ENCODE measurements around the gene ACVRL1. TPM values are rescaled to one million over a fixed set of nuclear protein-coding genes. Genes with fewer than 3 reads are reported as not detected.

Gene ACVRL1
- total and polyA plus RNA-seq, 4 donors: 76.1 to 186 (median 115) TPM

DNA sequence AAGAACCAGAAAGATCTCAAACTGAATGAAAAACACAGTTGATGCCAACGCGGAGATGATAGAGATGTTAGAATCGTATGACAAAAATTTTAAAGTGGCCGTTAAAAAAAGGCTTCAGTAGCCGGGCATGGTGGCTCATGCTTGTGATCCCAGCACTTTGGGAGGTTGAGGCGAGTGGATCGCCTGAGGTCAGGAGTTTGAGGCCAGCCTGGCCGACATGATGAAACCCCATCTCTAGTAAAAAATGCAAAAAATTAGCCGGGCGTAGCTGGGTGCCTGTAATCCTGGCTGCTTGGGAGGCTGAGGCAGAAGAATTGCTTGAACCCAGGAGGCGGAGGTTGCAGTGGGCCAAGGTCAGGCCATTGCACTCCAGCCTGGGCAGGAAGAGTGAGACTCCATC lies 5.4 kb upstream of the ACVRL1 start:
- H3K27me3 ChIP-seq (ENCODE audit: control insufficient read depth in 3 of 3, insufficient read depth in 3 of 3, low read length in 2 of 3): peaks cover 0 to 9% (median 0%) of the 10 kb centered on the region in 3 donors
- H3K9me3 ChIP-seq (ENCODE audit: control insufficient read depth in 4 of 4, insufficient read depth in 3 of 4, low read length in 3 of 4): no peaks in the 10 kb centered on the region
- ATAC-seq (ENCODE audit: insufficient read depth, low FRiP score): no peak
- no peaks in the 10 kb centered on the region for H3K36me3 ChIP-seq (ENCODE audit: control insufficient read depth in 4 of 4, insufficient read depth in 4 of 4, low read length in 4 of 4)
- no peak overlapping the region for H3K9ac ChIP-seq (ENCODE audit: insufficient read depth in 1 of 2, low read length in 2 of 2)
- DNase-seq: no peak
- peaks cover 0 to 18% (median 7%) of the 10 kb centered on the region in 5 donors for H3K4me1 ChIP-seq (ENCODE audit: control insufficient read depth in 5 of 5, insufficient read depth in 5 of 5, low read length in 5 of 5)
- no peak overlapping the region for H3K27ac ChIP-seq (ENCODE audit: low read depth in 1 of 2, low read length in 1 of 2)
- H3K4me3 ChIP-seq: no peak overlapping the region
- 96 to 97% methylated on average over 11 of the region's 11 CpGs for WGBS, 2 donors
- no peak for TF ChIP-seq CTCF (IDR thresholded peaks at IDR 0.05; ENCODE audit: control extremely low read depth, extremely low read depth)

DNA sequence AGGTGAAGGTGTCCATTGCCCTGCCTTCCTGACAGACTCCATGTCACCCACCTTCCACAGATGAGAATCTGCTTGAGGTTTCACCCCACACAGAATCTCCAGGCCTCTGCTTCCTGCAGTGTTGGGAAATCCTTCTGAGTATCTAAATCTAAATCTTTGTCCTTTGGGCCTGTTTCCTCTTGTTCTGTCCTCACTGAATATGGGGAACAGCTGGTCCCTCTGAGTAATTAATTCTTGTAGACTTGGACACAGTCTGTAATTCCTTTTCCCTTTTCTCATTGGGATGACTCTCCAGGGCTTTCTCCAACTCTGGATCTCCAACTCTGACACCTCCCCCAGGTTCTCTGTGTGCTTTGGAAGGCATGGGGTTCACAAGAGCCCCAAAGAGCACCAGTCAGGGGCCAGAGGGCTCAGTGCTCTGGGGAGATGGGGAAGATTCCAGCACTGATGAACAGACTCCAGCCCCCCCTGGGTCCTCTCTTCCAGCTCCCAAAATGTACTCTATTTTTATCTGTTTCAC lies 2.3 kb upstream of the ACVRL1 start:
- TF ChIP-seq CTCF (IDR thresholded peaks at IDR 0.05; ENCODE audit: control extremely low read depth, extremely low read depth): no peak
- DNase-seq (peak in 1 of 3 donors; percentile 74), ATAC-seq (ENCODE audit: insufficient read depth, low FRiP score) (peak; percentile 12)
- Histone ChIP-seq H3K27ac (ENCODE audit: low read depth in 1 of 2, low read length in 1 of 2) (peak overlapping the region; percentile 94 to 96), H3K4me3 (no peak overlapping the region), H3K27me3 (ENCODE audit: control insufficient read depth in 3 of 3, insufficient read depth in 3 of 3, low read length in 2 of 3) (peaks cover 0 to 25% (median 2%) of the 10 kb centered on the region in 3 donors), H3K9me3 (ENCODE audit: control insufficient read depth in 4 of 4, insufficient read depth in 3 of 4, low read length in 3 of 4) (no peaks in the 10 kb centered on the region), H3K36me3 (ENCODE audit: control insufficient read depth in 4 of 4, insufficient read depth in 4 of 4, low read length in 4 of 4) (no peaks in the 10 kb centered on the region), H3K9ac (ENCODE audit: insufficient read depth in 1 of 2, low read length in 2 of 2) (no peak overlapping the region), H3K4me1 (ENCODE audit: control insufficient read depth in 5 of 5, insufficient read depth in 5 of 5, low read length in 5 of 5) (peaks cover 0 to 38% (median 12%) of the 10 kb centered on the region in 5 donors)

- Histone ChIP-seq H3K4me3 (peak overlapping the region; percentile 61), H3K27me3 (ENCODE audit: control insufficient read depth in 3 of 3, insufficient read depth in 3 of 3, low read length in 2 of 3) (peaks cover 0 to 25% (median 2%) of the 10 kb centered on the region in 3 donors), H3K9ac (ENCODE audit: insufficient read depth in 1 of 2, low read length in 2 of 2) (no peak overlapping the region), H3K9me3 (ENCODE audit: control insufficient read depth in 4 of 4, insufficient read depth in 3 of 4, low read length in 3 of 4) (no peaks in the 10 kb centered on the region), H3K4me1 (ENCODE audit: control insufficient read depth in 5 of 5, insufficient read depth in 5 of 5, low read length in 5 of 5) (peaks cover under 1 to 45% (median 18%) of the 10 kb centered on the region in 5 donors), H3K36me3 (ENCODE audit: control insufficient read depth in 4 of 4, insufficient read depth in 4 of 4, low read length in 4 of 4) (no peaks in the 10 kb centered on the region), H3K27ac (ENCODE audit: low read depth in 1 of 2, low read length in 1 of 2) (peak overlapping the region; percentile 94 to 96)
- no peak for TF ChIP-seq CTCF (IDR thresholded peaks at IDR 0.05; ENCODE audit: control extremely low read depth, extremely low read depth)
- DNase-seq (peak; percentile 63 to 82 (median 69)), ATAC-seq (ENCODE audit: insufficient read depth, low FRiP score) (peak; percentile 61)
- 36 to 58% methylated on average over 18 of the region's 18 CpGs for WGBS, 2 donors
These were observed 1.6 kb upstream of the ACVRL1 start for GRCh38 chr12:51905471-51906429.
